ENCODE data around the gene FNIP2.

DNA sequence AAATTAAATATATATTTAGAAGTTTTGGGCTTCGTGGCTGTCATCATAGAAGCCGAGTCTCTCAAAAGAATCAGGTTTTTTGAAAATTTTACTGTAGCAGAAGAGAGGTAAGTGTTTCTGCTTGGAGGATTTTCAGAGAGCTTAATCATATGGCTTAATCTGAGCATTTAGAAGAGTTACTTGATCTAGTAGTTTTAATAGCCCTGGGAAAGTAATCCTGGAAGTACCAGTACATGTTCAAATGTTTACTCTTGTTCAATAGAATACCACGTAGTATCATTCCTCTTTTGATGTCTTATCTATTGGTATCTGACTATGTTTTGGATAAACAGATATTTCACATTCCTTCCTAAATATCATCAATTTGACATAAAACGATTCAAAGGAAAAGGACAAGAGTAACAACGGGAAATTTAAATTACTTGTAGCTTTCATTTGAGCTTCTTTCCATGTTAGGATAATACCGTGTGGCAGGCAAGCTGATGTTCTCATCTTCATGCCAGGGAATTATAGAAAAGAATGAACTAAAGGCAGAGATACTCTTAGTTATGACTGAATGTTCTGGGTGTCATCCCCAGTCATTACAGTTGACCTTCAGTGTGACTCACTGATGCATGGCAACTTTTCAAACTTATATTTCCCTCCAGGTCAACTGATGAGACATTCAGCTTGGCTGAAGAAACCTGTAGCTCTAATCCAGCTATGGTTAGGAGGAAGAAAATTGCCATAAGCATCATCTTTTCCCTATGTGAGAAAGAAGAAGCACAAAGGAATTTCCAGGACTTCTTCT, 89.8 kb downstream of the FNIP2 start:
- TF ChIP-seq, protein P1, sequence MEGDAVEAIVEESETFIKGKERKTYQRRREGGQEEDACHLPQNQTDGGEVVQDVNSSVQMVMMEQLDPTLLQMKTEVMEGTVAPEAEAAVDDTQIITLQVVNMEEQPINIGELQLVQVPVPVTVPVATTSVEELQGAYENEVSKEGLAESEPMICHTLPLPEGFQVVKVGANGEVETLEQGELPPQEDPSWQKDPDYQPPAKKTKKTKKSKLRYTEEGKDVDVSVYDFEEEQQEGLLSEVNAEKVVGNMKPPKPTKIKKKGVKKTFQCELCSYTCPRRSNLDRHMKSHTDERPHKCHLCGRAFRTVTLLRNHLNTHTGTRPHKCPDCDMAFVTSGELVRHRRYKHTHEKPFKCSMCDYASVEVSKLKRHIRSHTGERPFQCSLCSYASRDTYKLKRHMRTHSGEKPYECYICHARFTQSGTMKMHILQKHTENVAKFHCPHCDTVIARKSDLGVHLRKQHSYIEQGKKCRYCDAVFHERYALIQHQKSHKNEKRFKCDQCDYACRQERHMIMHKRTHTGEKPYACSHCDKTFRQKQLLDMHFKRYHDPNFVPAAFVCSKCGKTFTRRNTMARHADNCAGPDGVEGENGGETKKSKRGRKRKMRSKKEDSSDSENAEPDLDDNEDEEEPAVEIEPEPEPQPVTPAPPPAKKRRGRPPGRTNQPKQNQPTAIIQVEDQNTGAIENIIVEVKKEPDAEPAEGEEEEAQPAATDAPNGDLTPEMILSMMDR (IDR thresholded peaks at IDR 0.05; ENCODE audit: low read depth, low read length, missing input control), result no peak
- TF ChIP-seq, protein P2, sequence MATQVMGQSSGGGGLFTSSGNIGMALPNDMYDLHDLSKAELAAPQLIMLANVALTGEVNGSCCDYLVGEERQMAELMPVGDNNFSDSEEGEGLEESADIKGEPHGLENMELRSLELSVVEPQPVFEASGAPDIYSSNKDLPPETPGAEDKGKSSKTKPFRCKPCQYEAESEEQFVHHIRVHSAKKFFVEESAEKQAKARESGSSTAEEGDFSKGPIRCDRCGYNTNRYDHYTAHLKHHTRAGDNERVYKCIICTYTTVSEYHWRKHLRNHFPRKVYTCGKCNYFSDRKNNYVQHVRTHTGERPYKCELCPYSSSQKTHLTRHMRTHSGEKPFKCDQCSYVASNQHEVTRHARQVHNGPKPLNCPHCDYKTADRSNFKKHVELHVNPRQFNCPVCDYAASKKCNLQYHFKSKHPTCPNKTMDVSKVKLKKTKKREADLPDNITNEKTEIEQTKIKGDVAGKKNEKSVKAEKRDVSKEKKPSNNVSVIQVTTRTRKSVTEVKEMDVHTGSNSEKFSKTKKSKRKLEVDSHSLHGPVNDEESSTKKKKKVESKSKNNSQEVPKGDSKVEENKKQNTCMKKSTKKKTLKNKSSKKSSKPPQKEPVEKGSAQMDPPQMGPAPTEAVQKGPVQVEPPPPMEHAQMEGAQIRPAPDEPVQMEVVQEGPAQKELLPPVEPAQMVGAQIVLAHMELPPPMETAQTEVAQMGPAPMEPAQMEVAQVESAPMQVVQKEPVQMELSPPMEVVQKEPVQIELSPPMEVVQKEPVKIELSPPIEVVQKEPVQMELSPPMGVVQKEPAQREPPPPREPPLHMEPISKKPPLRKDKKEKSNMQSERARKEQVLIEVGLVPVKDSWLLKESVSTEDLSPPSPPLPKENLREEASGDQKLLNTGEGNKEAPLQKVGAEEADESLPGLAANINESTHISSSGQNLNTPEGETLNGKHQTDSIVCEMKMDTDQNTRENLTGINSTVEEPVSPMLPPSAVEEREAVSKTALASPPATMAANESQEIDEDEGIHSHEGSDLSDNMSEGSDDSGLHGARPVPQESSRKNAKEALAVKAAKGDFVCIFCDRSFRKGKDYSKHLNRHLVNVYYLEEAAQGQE (IDR thresholded peaks at IDR 0.05), result no peak
- TF ChIP-seq RAD21 (IDR thresholded peaks at IDR 0.05) (no peak), GABPA (IDR thresholded peaks at IDR 0.05 in 1 of 2, conservative IDR thresholded peaks at IDR 0.05 in 1 of 2) (no peak), YY1 (IDR thresholded peaks at IDR 0.05) (no peak), SP1 (IDR thresholded peaks at IDR 0.05) (no peak), EGR1 (IDR thresholded peaks at IDR 0.05; ENCODE audit: low read depth in 2 of 2) (no peak)
- TF ChIP-seq, protein P3, sequence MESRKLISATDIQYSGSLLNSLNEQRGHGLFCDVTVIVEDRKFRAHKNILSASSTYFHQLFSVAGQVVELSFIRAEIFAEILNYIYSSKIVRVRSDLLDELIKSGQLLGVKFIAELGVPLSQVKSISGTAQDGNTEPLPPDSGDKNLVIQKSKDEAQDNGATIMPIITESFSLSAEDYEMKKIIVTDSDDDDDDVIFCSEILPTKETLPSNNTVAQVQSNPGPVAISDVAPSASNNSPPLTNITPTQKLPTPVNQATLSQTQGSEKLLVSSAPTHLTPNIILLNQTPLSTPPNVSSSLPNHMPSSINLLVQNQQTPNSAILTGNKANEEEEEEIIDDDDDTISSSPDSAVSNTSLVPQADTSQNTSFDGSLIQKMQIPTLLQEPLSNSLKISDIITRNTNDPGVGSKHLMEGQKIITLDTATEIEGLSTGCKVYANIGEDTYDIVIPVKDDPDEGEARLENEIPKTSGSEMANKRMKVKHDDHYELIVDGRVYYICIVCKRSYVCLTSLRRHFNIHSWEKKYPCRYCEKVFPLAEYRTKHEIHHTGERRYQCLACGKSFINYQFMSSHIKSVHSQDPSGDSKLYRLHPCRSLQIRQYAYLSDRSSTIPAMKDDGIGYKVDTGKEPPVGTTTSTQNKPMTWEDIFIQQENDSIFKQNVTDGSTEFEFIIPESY (IDR thresholded peaks at IDR 0.05), result no peak

All from liver (tissue), 3 donors.